Forelimb muscle (tissue), 1 donor: ENCODE measurements around the gene RUFY2. TPM values are rescaled to one million over a fixed set of nuclear protein-coding genes. Genes with fewer than 3 reads are reported as not detected.
"Not testable (repeated sequence)": the region's sequence is repeated elsewhere in the genome, so short reads cannot be mapped to it uniquely, and the experiment has no call there.

Source experiments
- DNase-seq: peaks from one replicate; pipeline ENCODE4 v3.0.0-alpha.2; 2013; ENCODE audit warnings: low read depth
- polyA plus RNA-seq: library from polyadenylated mRNA; unstranded; fragments of 120-200 nt; gene quantifications from one replicate; pipeline ENCODE4 v1.2.1, GENCODE V29; 2013; ENCODE audit not compliant: insufficient read length

The RUFY2 gene, protein sequence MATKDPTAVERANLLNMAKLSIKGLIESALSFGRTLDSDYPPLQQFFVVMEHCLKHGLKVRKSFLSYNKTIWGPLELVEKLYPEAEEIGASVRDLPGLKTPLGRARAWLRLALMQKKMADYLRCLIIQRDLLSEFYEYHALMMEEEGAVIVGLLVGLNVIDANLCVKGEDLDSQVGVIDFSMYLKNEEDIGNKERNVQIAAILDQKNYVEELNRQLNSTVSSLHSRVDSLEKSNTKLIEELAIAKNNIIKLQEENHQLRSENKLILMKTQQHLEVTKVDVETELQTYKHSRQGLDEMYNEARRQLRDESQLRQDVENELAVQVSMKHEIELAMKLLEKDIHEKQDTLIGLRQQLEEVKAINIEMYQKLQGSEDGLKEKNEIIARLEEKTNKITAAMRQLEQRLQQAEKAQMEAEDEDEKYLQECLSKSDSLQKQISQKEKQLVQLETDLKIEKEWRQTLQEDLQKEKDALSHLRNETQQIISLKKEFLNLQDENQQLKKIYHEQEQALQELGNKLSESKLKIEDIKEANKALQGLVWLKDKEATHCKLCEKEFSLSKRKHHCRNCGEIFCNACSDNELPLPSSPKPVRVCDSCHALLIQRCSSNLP
- polyA plus RNA-seq = 16.6 TPM

DNA sequence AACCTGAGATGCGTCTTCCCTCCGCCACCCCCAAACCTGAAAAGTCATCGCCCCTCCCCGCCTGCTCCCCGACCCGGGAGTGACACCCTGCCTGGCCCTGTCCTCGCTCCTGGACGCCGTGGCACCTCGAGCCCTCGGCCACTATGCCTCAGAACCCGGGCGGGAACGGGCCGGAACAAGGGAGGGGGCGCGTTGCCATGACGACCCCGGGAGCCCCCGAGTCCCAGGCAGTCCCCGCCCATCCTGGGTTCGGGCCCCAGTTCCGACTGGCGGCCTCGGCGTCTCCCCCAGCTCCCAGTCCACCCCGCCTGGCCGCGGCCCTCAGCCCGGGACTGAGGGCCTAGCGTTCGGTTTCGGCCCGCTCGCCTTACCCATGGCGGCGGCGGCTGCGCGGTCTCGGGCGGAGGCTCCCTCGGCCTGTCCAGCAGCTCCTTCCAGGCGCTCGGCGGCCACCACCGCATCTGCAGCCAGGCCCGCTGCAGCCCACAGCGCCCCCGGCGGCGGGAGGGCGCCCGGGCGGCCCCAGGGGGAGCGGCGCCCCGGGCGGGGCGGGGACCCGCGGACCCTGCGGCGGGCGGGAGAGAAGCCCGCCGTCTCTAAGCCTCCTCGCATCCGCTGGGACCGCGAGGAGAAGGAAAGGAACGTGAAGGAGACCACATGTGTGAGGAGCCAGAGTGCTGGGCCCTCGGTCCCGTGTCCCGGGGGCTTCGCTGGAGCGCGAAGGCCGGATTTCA is at the start of gene RUFY2:
Gene RUFY2, minus strand, starts transcription at position 463 of the 734 bp plus-strand sequence. Its CDS starts 88 bp downstream, at position 375.
- DNase-seq = no peak

DNA sequence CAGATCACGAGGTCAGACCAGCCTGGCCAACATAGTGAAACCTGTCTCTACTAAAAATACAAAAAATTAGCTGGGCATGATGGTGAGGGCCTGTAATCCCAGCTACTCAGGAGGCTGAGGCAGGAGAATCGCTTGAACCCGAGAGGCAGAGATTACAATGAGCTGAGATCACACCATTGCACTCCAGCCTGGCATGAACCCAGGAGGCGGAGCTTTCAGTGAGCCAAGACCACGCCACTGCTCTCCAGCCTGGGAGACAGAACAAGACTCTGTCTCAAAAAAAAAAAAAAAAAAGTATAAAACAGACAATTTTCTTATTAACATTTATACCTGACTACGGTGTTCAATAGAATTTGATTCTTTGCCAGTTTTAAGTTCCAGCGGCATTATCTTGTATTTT is 42.6 kb upstream of the RUFY2 start:
- not testable (repeated sequence) for DNase-seq

DNA sequence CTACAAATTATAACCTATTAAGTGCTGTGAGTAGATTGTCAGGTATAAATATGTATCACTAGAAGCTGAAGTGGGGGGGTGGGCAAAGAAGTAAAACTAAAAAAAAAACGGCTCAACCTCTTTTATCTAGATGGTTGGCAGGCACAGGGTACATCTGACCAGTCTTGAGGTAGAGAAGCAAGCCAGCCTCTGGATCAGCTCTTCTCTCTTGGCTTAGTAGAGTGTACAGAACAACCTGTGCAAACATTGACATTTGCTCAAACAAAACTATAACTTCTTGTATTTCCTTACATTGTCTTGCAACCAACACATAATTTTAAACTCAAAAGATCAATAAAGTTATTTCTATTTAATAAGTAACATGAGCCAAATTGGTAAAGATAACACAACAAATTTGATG is 39.1 kb upstream of the RUFY2 start:
- no peak for DNase-seq

DNA sequence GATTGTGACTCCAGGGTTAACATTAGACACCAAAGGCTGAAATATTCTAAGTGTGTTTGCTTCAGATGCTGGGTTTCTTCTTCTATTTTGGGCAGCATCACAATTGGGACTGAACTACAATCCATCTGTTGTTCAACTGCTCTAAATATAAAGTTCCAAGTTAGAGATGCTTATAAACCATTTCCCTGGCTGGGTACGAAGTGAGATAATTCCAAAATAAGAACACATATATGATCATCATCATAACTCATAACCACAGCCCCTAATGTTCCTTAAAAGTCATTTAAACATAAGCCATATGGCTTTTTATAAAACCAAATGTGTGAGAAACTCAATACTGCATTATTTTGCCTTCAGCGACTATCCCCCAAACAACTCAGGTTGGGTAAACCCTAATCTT is 35.9 kb upstream of the RUFY2 start:
- no peak for DNase-seq

DNA sequence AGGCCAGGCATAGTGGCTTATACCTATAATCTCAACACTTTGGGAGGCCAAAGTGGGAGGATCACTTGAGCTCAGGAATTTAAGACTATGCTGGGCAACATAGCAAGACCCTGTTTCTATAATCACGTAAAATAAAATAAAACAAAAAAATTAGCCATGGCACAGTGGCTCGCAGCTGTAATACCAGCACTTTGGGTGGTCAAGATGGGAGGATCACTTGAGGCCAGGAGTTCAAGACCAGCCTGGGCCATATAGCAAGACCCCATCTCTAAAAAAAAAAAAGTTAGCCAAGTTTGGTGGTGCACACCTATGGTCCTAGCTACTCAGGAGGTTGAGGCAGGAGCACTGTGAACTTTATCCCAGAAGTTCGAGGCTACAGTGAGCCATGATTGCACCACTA is 33.8 kb upstream of the RUFY2 start:
- DNase-seq = no peak

DNA sequence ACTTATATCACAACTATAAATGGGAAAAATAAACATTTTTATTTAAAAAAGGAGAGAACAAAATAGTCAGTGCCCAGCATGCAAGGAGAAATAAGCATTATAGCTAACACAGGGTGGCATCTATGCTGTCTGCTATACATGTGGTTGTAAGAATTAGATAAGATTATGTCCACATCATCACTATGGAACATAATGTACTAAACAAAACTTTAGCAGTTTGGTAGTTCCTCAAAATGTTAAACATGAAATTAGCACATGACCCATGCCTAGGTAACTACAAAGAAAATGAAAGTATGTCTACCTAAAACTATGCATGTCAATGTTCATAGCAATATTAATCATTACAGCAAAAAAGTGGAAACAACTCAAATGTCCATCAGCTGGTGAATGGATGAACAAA is 28.7 kb upstream of the RUFY2 start:
- no peak for DNase-seq

DNA sequence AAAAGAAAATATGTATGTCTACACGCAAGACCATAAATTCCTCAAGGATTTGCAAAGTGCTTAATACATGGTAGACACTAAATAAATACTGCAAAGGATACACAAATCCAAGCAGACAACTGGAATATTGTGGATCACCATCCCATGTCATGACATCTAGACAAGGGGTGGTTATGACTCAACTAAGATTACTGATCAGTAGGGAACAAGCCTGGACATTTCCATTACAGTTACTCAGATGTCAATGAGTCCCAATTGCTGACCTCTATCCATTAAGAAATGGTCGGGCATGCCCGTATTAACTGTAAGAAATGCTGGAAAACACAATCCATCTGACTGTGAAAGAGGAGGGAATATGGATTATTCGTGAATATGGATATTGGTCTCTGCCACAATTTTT is 27.6 kb upstream of the RUFY2 start:
- no peak for DNase-seq

DNA sequence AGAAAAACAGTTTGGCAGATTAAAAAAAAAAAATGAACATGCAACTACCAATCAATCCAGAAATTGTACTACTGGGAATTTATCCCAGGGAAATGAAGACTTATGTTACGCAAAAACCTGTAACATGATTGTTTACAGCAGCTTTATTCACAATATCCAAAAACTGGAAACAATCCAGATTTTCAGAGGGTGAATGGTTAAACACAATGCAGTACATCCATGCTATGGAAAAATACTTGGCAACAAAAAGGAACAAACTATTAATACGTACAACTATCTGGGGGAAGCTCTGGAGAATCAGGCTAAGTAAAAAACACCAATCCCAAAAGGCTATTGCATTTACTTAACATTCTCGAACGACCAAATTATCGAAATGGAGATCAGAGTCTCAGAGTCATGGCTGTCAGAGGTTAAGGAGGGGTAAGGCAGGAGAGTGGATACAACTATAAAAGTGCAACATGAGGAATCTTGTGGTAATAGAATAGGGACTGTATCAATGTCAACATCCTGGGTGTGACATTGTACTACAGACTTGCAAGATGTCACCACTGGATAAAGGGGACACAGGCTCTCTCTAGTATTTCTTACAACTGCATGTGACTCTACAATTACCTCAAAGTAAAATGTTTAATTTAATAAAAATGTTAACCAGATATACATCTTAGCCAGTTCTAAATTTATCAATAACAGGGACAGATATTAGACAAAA is 21.5 kb upstream of the RUFY2 start:
- DNase-seq = no peak

DNA sequence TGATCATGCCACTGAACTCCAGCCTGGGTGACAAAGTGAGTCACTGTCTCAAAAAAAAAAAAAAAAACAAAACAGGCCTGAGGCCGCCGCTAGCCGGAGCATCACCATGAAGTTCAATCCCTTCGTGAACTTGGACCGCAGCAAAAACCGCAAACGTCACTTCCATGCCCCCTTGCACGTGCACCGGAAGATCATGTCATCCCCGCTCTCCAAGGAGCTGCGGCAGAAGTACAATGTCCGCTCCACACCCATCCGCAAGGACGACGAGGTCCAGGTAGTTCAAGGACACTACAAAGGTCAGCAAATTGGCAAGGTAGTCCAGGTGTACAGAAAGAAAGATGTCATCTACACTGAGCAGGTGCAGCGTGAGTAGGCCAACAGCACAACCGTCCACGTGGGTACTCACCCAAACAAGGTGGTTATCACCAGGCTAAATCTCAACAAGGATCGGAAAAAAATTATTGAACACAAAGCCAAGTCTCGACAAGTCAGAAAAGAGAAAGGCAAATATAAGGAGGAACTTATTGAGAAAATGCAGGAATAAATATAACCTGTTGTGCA is 17.5 kb upstream of the RUFY2 start:
- no peak for DNase-seq

DNA sequence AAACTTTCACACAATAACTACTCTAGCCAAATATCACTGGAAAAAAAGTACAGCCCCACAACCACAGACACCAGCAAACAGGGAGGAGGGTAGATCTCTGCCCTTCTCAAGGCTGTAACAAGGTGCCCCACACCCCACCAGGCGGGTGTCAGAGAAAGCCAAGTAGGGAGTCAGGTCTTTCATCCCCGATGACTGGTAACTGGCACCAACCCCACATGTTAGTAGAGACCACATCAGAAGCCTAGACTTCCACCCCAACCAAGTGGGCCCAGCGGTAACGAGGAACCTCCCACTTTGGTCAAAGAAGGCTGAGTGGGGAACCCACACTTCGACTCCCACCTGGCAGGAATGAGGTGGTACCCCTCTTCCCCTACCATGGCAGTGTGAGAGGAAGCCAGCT is 16.4 kb upstream of the RUFY2 start:
- no peak for DNase-seq

DNA sequence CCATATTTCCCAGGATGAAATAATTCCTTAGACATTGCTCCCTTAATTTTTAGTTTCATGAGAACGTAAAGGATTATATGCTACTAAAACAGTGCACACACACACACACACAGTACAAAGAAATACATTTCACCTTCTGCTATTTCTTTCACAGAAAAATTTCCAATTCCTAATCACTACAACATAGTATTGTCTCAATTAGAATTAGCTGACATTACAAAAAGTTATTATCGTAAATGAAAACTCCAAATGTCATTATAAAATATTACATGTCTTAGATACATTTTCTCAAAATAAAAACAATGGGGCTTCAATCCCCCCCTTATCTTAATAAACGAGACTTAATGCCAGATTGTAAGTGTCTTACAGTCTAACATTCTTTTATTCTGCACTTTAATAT is 12.3 kb upstream of the RUFY2 start:
- no peak for DNase-seq

DNA sequence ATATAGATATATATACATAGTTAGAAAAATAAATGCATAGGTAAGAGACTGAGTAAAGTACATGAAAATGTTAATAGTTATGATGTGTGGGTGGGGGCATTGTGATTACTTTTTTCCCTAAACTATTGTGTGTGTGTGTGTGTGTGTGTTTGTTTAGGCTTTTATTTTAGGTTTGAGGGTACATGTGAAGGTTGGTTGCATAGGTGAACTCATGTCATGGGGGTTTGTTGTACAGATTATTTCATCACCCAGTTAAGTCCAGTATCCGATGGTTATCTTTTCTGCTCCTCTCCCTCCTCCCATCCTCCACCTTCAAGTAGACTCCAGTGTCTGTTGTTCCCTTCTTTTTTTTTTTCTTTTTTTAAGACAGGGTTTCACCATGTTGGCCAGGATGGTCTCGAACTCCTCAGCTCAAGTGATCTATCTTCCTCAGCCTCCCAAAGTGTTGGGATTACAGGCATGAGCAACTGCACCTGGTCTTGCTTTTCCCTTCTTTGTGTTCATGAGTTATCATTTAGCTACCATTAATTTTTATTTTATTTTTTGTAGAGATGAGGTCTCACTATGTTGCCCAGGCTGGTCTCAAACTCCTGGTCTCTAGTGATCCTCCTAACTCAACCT is 1.9 kb upstream of the RUFY2 start:
- no peak for DNase-seq

DNA sequence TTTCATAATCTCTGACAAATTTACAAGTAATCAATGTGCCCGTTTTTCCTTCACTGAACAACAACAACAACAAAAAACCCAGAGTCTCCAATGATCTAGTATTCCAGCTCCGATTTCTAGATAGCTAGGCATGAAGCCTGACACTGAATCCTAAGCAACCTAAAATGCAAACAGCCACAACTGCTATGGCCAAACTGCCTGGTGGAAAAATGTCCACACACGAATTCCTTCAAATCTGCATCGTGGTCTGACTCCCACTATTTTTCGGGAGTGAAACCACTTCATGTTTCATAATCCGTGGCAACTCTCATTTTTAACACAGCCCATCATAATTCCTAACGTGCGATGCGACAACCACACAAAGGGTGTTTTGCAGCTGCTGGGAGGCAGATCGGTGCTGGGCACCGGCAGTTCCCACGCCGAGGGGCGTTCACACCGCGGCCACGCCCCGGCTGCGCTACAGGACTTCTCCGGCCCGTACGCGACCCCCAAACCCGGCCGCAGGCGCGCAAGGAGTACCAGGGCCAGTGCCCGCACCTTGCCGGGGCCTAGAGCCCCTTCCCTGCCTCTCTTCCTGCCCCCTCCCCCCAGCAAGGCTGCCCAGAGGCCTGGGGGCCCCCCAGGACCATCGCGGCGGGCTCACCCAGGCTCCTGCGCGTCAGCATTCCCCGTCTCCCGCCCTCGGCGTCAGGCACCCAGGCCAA is 814 bp downstream of the RUFY2 start:
- DNase-seq = no peak

DNA sequence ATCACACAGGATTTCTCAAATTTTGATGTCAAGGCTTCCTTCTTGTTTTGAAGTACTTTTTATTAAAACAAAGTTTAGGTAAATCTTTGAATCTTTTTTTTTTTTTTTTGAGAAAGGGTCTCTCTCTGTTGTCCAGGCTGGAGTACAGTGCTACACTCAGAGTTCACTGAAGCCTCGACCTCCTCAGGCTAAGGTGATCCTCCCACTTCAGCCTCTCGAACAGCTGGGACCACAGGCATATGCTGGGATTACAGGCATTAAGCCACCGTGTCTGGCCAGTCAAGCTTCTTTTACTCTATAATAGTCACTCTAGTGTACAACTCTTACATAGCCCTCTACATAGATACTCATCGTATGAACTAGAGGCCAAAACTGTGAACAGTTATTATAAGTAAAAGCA is 3.4 kb downstream of the RUFY2 start:
- no peak for DNase-seq

DNA sequence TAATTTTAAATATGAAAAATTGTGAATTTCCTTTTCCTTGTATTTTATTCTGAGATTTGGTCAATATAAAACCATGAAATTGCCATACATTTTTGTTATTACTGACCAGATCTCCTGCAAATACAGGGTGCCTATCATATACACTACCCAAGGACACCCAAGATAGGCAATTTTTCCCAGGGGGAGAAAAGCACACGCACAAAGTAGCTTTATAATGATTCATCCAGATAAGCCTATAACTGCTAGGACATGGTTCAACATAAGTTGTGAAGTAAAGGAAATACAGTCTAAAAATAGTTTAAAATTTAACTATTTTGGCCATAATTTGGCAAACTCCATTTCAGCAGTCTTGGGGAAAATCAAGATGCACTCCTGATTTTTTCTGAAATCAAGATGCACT is 4.8 kb downstream of the RUFY2 start:
- DNase-seq = no peak

DNA sequence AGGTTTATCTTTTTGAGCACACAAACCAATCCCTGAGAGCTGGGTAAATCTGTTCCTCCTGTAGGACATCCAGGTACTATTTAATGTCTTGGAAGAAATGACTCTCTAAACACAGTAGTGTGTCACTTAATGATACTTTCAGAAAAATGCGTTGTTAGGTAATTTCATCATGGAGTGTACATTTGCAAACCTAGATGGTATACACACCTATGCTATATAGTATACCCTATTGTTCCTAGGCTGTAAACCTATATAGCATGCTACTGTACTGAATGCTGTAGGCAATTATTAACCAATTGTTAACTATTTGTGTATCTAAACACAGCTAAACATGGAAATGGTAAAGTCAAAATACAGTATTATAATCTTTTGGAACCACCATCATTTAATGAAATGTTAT is 10.1 kb downstream of the RUFY2 start:
- DNase-seq = no peak

DNA sequence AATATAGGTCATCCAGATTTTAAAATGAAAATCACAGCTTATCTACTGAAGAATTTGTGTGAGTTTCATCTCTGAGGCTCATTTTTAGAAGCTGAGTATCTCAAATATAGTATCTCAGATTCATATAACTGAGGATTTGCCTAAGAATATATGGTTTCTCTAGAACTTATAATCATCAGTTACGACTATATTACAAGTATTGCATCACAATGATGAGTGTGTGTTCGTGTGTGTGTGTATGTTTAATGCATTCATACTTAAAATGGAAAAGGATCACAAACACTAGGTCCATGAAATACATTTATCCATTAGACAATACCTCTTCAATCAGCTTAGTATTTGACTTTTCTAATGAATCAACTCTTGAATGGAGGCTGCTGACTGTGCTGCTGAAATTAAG is 21.3 kb downstream of the RUFY2 start:
- no peak for DNase-seq

DNA sequence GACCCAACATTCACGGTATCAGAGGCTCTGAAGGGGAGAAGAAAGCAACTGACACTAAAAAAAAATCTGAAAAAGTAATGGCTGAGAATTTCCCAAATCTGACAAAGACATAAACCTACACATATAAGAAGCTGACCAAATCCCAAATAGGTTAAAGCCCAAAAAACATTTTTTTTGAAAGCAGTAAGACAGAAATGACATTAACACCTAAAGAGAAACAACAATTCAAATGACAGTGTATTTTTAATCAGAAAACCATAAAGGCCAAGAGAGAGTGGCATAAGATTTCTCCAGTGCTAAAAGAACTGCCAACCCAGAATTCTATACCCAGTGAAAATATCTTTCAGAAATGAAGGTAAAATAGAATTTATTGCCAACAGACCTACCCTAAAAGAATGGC is 35.5 kb downstream of the RUFY2 start:
- DNase-seq = no peak

DNA sequence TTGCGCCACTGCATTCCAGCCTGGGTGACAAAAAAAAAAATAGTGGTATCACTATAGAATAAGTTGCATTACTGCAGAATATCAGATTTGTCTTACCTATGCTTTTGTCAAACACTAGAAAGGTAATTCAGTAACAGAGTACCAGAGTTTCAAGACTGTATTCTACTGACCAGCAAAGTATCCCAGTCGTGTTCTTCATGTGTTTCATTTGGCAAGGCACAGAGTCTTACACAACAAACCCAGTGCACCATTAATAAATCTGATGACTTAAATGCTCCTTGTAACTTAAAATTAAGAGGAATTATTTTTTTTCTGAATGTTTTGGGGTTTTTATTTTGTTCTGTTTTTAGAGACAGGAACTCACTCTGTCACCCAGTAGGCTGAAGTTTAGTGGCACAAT is 40.0 kb downstream of the RUFY2 start:
- no peak for DNase-seq

DNA sequence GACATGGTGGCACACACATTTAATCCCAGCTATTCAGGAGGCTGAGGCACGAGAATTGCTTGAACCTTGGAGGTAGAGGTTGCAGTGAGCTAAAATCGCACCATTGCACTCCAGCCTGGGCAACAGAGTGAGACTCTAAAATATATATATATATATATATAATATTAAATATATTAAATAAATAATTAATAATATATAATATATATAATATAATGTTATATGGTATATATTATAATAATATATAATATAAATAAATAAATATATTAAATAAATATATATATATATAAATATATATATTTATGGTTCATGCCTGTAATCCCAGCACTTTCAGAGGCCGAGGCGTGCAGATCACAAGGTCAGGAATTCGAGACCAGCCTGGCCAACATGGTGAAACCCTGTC is 40.5 kb downstream of the RUFY2 start:
- no peak for DNase-seq

DNA sequence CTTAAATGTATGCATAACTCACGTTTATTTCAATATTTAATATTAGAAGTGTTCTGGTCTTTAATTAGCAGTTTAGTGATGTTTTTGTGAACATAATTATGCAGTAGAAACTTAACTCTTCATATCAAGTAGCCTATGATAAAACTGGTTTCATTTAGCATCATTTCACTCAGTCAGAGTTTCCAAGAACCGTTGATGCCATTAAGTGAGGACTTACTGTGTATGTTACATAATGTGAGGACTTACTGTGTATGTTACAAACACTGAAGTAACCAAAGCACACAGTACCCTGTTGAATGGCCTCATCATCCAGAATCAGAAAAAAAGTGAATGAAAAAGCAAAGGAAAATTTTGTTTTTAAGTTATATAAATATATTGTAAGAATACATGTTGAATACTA is 41.5 kb downstream of the RUFY2 start:
- DNase-seq = no peak
